Right lobe of liver (tissue), 6 donors: ENCODE measurements around the gene DLX5. TPM values are rescaled to one million over a fixed set of nuclear protein-coding genes. Genes with fewer than 3 reads are reported as not detected.

Experiments used
- ATAC-seq, 4 donors: fragments of 200-7000 bp; cut with Tn5 transposase; one replicate each; pipeline ENCODE4 v1.9.1; 2020; ENCODE audit warnings: mild to moderate bottlenecking in 4 of 4, moderate library complexity in 4 of 4
- DNase-seq, 3 donors: peaks; one replicate each; pipeline ENCODE4 v3.0.0-alpha.2; 2020
- H3K27ac ChIP-seq, 3 donors: fragments of 200-600 bp; one replicate each; pipeline ENCODE4 v1.8.0; 2022
- H3K27me3 ChIP-seq, 2 donors: fragments of 200-600 bp; one replicate each; pipeline ENCODE4 v1.8.0; 2022
- H3K36me3 ChIP-seq, 4 donors: fragments of 200-600 bp; sonication (generic) in 1 of 4; one replicate each; pipeline versions ENCODE4 v1.5.1 to v1.8.0; 2017 to 2022; ENCODE audit warnings: control low read depth in 1 of 4
- H3K4me1 ChIP-seq, 4 donors: fragments of 200-600 bp; sonication (generic) in 1 of 4; one replicate each; pipeline versions ENCODE4 v1.5.1 to v1.8.0; 2017 to 2022; ENCODE audit warnings: control low read depth in 1 of 4
- H3K4me3 ChIP-seq, 3 donors: fragments of 200-600 bp; one replicate each; pipeline ENCODE4 v1.8.0; 2022
- H3K9me3 ChIP-seq, 4 donors: fragments of 200-600 bp; sonication (generic) in 1 of 4; one replicate each; pipeline versions ENCODE4 v1.5.1 to v1.8.0; 2017 to 2022; ENCODE audit warnings: control low read depth in 1 of 4
- CTCF ChIP-seq, 4 donors: fragments of 200-600 bp in 3 of 4; fragments of 450-650 bp in 1 of 4; IDR thresholded peaks; one replicate each; pipeline versions ENCODE4 v1.5.1 to v1.8.0; 2016 to 2022; ENCODE audit warnings: antibody characterized with exemption in 4 of 4, mild to moderate bottlenecking in 2 of 4
- POLR2A ChIP-seq: fragments of 450-650 bp; IDR thresholded peaks from one replicate; pipeline ENCODE4 v1.6.1; 2017; ENCODE audit warnings: antibody characterized with exemption, mild to moderate bottlenecking
- WGBS: methylation state at CpG from one replicate; pipeline ENCODE4 v1.1.6; 2018; ENCODE audit warnings: low coverage, low lambda C conversion rate; ENCODE audit not compliant: insufficient coverage; ENCODE audit errors: missing lambda C conversion rate; 5-methylcytosine and 5-hydroxymethylcytosine counted together
- intact Hi-C, 2 donors: fragments of 100-400 bp; cut with DNase I; formaldehyde crosslinking; loops; one replicate each; pipeline versions ENCODE4 v1.11.2 to v1.14.1; 2022
- total RNA-seq, 6 experiments: library from RNA; depleted of rRNA in 2 of 6; stranded (reverse); fragments of >200 nt in 2 of 6; fragmentation: NEBNext Ultra II Directional in 3 of 6; extraction: Animal tissue kit (Norgen Biotek cat#: 25700) in 3 of 6; gene quantifications; one replicate each; pipeline versions ENCODE4 v1.1.0 to v1.2.4, GENCODE V29; 2016 to 2023
- donor health status: DM: no; HTN: yes; CAD: no.
- donor health status: DM: no; HTN: no; CAD: no.
- donor health status: DM: no; HTN: no; CAD: no.
- donor health status: DM: no; HTN: yes; CAD: no.
- donor health status: DM: no; HTN: yes; CAD: no.

Gene DLX5
- total RNA-seq, 6 experiments from 2014 or later: not detected

GRCh38 chr7:97025983-97026714 is 1.5 kb upstream of the DLX5 start:
- TF ChIP-seq POLR2A (no peak), CTCF (IDR thresholded peaks at IDR 0.05) (no peak)
- Histone ChIP-seq H3K4me3 (no peak overlapping the region), H3K27me3 (peaks cover 4 to 28% of the 10 kb centered on the region in 2 donors), H3K27ac (no peak overlapping the region), H3K4me1 (peaks cover 0 to 22% (median 0%) of the 10 kb centered on the region in 4 donors), H3K9me3 (no peaks in the 10 kb centered on the region), H3K36me3 (no peaks in the 10 kb centered on the region)
- DNase-seq (peak in 1 of 3 donors; percentile 59), ATAC-seq (peak in 3 of 4 donors; percentile 7 to 24 (median 12))
- 24% methylated on average over 23 of the region's 29 CpGs for WGBS
- intact Hi-C loops: loop anchor here in 1 of 2 donors (10.0 kb wide), 1 partner anchor 951 kb away; no protein-coding TSS in a partner anchor

GRCh38 chr7:97025130-97025499 is 484 bp upstream of the DLX5 start:
- no peak for ATAC-seq
- Histone ChIP-seq H3K4me1 (peaks cover 0 to 26% (median 0%) of the 10 kb centered on the region in 4 donors), H3K36me3 (no peaks in the 10 kb centered on the region), H3K27me3 (peaks cover 9 to 39% of the 10 kb centered on the region in 2 donors), H3K27ac (no peak overlapping the region), H3K9me3 (no peaks in the 10 kb centered on the region), H3K4me3 (no peak overlapping the region)
- DNase-seq: no peak
- no peak for TF ChIP-seq CTCF (IDR thresholded peaks at IDR 0.05)
- TF ChIP-seq POLR2A: no peak
- 28% methylated on average over 8 of the region's 8 CpGs for WGBS
- intact Hi-C loops: loop anchor here in 1 of 2 donors (10.0 kb wide), 1 partner anchor 950 kb away; no protein-coding TSS in a partner anchor

- no peak for ATAC-seq
- WGBS: 7% methylated on average over 25 of the region's 35 CpGs
- no peak for DNase-seq
- H3K4me3 ChIP-seq: no peak overlapping the region
- intact Hi-C loops: loop anchor here in 1 of 2 donors (10.0 kb wide), 1 partner anchor 948 kb away; no protein-coding TSS in a partner anchor
- peaks cover 11 to 62% of the 10 kb centered on the region in 2 donors for H3K27me3 ChIP-seq
- peaks cover 0 to 26% (median 0%) of the 10 kb centered on the region in 4 donors for H3K4me1 ChIP-seq
- TF ChIP-seq POLR2A (no peak), CTCF (IDR thresholded peaks at IDR 0.05) (no peak)
- H3K9me3 ChIP-seq: no peaks in the 10 kb centered on the region
- H3K36me3 ChIP-seq: no peaks in the 10 kb centered on the region
- no peak overlapping the region for H3K27ac ChIP-seq
Measured at GRCh38 chr7:97022491-97023306, 1.9 kb downstream of the DLX5 start.

- peak; percentile 26 to 45 (median 34) for ATAC-seq
- H3K27me3 ChIP-seq: peaks cover 18 to 69% of the 10 kb centered on the region in 2 donors
- no peak overlapping the region for H3K27ac ChIP-seq
- peaks cover 0 to 22% (median 0%) of the 10 kb centered on the region in 4 donors for H3K4me1 ChIP-seq
- no peaks in the 10 kb centered on the region for H3K9me3 ChIP-seq
- no peaks in the 10 kb centered on the region for H3K36me3 ChIP-seq
- intact Hi-C loops: loop anchor here in 1 of 2 donors (10.0 kb wide), 1 partner anchor 947 kb away; no protein-coding TSS in a partner anchor
- no peak overlapping the region for H3K4me3 ChIP-seq
- no peak for DNase-seq
- WGBS: 11% methylated on average over 15 of the region's 39 CpGs
- TF ChIP-seq CTCF (IDR thresholded peaks at IDR 0.05) (no peak), POLR2A (no peak)
Measured at GRCh38 chr7:97021747-97022490, 2.7 kb downstream of the DLX5 start.
